GM18520 (cell line): Measurements from ENCODE around the gene PKP4.
"Not testable (repeated sequence)": the region's sequence is repeated elsewhere in the genome, so short reads cannot be mapped to it uniquely, and the experiment has no call there.

Experiments used
- ATAC-seq: cut with Tn5 transposase; IDR thresholded peaks from one replicate; pipeline ENCODE4 v1.9.1; 2021; ENCODE audit not compliant: unreplicated experiment

The PKP4 gene, protein sequence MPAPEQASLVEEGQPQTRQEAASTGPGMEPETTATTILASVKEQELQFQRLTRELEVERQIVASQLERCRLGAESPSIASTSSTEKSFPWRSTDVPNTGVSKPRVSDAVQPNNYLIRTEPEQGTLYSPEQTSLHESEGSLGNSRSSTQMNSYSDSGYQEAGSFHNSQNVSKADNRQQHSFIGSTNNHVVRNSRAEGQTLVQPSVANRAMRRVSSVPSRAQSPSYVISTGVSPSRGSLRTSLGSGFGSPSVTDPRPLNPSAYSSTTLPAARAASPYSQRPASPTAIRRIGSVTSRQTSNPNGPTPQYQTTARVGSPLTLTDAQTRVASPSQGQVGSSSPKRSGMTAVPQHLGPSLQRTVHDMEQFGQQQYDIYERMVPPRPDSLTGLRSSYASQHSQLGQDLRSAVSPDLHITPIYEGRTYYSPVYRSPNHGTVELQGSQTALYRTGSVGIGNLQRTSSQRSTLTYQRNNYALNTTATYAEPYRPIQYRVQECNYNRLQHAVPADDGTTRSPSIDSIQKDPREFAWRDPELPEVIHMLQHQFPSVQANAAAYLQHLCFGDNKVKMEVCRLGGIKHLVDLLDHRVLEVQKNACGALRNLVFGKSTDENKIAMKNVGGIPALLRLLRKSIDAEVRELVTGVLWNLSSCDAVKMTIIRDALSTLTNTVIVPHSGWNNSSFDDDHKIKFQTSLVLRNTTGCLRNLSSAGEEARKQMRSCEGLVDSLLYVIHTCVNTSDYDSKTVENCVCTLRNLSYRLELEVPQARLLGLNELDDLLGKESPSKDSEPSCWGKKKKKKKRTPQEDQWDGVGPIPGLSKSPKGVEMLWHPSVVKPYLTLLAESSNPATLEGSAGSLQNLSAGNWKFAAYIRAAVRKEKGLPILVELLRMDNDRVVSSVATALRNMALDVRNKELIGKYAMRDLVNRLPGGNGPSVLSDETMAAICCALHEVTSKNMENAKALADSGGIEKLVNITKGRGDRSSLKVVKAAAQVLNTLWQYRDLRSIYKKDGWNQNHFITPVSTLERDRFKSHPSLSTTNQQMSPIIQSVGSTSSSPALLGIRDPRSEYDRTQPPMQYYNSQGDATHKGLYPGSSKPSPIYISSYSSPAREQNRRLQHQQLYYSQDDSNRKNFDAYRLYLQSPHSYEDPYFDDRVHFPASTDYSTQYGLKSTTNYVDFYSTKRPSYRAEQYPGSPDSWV

DNA sequence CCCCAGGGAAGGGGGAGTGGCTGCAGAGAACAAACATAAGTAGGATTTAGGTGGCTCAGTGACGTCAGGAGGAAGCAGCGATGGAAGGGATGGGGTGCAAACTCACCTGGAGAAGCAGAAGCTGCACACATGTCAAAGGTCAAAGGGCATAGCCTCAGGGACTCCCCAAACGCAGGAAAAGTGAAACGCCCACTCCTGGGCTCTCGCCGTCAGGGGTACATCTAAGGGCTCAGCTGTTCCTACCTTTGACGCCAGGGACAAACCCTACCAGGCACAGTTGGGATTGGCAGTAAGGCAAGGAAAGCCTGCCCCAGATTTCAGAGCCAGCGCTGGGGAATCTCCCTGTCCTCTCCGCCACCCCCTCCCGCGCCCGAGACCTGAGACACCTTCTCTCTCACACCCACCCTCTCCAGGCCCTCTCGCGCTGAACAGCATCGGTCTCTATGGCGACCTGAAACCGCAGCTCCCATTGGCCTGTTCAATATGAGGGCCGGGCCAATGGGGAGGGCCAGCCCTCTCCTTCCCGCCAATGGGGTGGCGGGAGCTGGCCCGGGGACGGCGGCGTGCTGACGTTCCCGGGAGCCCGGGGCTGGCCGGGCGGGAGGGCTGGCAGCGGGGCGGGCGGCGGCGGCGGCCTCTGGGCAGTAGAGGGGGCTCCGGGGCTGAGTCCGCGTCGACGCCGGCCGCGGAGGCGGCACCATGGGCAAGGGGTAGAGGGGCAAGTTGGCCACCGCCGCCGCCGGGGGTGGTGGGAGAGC is at the start of gene PKP4, which contains the start of gene CCDC148:
TSS of gene PKP4 (plus strand) at position 644 of the 758 bp plus-strand sequence. CDS start 76,233 bp downstream, outside the sequence.
TSS of gene CCDC148 (minus strand) at position 445 of the 758 bp plus-strand sequence. CDS start at position 131, 314 bp downstream.
- peak; percentile 98 for ATAC-seq

DNA sequence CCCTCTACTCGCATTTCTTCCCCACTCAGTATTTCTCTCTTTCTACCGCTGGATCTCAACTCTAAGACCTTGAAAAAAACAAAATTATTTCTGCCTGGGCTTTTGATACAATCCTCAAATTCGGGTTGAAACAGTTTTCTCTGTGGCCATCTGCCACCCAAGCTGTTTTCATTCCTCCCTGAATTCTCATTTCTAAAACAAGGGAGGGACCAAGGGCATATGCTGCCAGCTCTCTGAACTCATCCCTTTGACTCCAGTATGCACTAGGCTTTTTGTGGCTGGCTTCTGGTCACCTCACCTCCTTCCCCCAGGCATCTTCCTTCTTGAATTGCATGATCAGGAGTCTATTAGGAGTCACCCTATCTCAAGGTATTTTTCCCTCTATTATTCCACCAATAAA is 49.7 kb upstream of the PKP4 start:
- ATAC-seq: no peak

DNA sequence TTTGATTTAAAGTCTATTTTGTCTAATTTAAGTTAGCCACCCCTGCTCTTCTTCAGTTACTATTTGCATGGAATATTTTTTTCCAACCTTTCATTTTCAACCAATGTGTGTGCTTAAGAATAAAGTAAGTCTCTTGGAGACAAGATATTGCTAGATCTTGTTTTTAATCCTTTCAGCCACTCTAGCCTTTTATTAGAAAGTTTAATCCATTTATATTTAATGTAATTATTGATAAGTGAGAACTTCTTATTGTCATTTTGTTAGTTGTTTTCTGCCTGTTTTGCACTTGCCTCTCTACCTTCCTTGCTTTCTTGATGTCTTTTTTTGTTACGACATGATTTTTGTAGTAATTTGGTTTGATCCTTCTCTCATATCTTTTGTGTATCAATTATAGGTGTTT is 46.6 kb upstream of the PKP4 start:
- ATAC-seq: no peak

DNA sequence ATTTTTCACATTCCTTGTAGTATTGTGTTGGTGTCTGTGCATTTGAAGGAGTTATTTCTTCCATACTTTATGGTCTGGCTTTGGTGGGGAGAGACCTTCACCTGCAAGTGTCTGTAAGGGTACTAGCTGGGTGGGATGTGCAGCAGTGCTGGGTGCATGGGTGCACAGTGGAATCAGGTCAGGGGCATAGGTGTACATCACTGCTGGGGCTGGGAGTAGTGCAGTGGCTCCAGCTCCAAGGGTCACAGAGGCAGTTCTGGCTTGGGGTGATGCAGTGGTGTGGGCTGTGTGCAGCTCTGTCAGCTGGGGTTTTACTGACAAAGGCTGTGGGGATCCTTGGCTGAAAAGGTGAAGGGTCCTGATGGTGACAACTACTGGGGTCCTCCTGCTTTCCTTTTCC is 45.0 kb upstream of the PKP4 start:
- no peak for ATAC-seq

DNA sequence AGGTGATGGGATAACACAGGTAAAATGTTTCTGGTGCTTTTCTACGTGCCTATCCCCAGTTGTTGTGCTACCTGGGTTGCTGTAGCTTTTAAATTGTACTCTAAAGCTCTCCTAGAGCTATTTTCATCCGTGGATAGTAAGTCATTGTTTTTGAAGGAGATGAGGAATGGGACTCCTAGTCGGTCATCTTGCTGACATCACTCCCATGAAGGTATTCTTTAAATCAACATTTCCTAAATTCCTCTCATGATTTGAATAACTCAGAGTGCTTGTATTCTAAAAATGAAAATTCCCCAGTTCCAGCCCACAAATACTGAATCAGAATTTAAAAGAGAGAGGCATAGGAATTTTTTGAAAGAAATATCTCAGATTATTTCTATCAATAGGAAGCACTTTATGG is 44.5 kb upstream of the PKP4 start:
- ATAC-seq: no peak

DNA sequence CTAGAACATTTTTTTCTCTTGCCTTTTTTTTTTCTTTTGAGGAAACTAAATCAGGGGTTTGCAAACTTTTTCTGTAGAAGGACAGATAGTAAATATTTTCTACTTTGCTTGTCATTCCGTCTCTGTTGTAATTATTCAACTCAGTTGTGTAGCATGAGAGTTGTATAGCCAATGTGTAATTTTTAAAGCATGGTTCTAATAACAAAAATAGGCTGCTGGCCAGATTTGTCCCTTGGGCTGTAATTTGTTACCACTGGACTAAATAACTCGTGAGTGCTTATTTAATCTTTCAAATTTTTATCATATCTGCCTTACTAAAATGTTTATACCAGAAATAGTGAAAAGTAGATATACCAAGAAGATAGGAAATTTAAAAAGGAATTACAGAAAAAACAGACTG is 43.2 kb upstream of the PKP4 start:
- ATAC-seq: no peak

DNA sequence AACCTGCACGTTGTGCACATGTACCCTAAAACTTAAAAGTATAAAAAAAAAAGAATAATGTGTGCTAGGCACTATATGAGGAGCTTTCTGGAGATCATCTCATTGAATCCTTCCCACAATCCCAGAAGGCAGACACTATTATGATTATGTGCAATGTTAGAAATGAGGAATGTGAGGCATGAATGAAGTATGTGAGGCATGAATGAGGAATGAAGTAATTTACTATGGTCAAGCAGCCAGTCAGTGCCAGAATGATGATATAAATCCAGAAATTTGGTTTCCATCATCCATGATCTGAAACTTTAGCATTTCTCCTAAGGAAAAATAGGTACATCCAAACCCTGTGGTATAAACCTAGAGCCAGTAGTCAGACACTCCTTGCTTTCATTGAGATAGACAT is 42.2 kb upstream of the PKP4 start:
- ATAC-seq: no peak

DNA sequence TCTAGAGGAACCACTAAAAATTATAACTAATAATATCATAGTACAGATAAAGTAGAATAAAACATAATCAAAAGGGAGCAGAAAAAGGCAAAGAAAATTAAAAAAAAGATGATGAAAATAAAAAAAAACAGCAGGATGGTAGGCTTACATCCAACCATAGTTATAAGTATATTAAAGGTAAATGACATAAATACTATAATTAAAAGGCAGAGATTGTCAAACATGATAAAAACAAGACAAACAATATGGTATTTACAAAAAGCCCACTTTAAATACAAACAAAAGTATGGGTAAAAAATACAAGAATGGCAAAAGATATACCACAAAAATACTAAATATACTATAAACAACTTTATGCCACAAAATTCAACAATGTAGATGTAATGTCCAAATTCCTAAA is 24.6 kb upstream of the PKP4 start:
- ATAC-seq: no peak

DNA sequence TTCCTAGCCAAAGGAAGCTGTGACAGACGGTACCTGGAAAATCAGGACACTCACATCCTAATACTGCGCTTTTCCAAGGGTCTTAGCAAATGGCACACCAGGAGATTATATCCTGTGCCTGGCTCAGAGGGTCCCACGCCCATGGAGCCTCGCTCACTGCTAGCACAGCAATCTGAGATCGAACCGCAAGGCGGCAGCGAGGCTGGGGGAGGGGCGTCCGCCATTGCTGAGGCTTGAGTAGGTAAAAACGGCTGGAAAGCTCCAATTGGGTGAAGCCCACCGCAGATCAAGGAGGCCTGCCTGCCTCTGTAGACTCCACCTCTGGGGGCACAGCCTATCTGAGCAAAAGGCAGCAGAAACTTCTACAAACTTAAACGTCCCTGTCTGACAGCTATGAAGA is 23.0 kb upstream of the PKP4 start:
- not testable (repeated sequence) for ATAC-seq

DNA sequence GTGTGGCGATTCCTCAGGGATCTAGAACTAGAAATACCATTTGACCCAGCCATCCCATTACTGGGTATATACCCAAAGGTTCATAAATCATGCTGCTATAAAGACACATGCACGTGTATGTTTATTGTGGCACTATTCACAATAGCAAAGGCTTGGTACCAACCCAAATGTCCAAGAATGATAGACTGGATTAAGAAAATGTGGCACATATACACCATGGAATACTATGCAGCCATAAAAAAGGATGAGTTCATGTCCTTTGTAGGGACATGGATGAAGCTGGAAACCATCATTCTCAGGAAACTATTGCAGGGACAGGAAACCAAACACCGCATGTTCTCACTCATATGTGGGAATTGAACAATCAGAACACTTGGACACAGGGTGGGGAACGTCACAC is 17.7 kb upstream of the PKP4 start:
- not testable (repeated sequence) for ATAC-seq

DNA sequence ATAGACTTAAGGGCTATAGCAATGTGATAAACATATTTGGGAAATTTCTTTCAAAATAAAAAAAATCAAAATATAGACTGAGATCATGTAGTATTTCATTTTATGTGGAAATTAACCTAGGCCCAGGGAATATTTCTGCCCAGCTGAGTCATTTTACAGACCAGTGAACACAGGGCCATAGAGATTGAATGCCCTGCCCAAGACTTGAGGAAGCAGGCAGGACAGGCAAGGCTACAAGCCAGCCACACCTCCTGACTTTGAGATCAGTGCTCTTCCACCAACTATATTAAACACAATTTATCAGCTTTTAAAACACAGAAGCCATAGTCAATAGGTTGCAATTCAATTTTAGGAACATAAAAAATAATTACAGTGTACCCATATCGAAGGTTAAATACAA is 13.1 kb upstream of the PKP4 start:
- no peak for ATAC-seq

DNA sequence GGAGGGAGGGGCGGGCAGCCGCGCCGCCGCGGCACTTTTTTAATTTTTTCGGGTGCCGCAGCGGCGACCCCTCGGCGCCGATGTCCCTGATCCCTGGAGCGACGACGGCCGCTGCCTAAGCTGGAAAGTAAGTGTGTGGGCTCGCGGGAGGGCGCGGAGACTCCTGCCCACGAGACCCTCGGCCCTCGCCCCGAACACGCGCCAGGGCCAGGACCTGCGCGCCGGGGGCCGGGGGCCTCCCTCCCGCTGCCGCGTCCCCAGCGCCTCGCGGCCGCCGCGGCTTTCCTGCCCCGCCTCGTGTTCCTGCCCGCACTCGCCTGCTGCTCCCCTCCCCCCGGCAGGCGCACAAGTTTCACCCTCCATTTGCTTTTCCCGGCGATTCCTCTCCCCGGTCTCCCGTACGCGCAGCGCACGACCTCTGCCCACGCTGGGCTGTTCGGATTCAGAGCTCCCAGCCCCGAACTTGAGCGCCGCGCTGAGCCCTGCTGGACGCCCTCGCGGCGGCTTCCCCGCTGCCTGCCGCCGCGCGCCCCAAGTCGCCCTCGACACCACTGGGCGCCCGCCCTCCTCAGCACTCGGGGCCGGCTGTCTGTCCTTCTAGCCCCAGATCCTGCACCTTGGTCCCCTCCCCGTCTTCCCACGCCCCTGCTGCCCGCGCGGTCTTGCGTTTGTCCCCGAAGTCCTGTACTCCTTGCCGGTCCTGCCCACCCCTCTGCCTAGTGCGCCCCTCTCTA is 507 bp downstream of the PKP4 start:
- ATAC-seq: no peak

DNA sequence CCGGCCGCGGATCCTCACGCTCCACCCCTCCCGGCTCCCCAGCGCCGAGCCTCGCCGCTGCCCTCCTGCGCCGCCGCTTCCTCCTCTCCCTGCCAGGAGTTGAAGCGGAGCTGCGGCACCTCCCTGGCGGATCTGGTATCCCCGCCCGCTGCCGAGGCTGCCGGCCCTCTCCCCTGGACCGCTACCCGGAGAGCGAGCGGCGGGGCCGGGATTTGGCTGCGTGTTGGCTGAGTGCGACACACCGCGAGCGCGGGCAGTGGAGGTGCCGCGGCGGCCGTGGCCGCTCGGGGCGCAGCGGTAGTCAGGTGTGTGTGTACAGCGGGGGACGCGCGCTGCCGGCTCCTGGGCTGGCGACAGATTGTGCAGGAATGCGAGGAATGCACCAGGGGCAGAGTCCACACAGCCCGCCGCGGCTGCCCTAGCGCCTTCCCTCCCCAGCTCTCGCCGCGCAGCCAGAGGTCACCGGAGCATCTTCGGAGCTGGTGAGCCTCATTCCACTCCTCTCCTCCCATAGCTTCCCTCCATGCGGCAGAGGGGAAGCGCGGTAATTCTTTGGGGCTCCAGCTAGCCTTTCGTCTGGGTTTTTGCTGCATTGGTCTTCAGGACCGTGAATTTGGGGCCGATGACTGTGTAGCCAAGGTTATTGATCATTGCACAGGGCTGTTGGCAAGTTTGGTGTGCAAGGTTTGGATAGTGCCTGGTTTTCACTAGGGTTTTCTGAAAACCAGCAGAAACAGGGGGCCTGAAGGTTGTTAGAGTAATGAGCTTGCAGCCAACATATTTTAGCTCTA is 1.3 kb downstream of the PKP4 start:
- ATAC-seq: no peak

DNA sequence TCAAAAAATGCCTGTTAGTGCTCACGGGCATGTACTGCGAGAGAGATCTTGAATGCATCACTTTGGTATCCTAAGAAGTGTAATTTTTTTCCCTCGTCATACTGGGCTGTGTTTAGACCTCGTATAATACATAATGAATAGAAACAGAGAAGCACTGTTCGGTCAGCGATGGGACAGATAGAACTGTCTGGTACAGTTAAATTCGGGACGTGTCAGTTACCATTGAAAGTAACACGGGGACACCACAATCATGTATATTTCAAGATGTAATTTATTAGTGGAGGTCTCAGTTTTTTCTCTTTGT is 1.8 kb downstream of the PKP4 start:
- ATAC-seq: no peak

DNA sequence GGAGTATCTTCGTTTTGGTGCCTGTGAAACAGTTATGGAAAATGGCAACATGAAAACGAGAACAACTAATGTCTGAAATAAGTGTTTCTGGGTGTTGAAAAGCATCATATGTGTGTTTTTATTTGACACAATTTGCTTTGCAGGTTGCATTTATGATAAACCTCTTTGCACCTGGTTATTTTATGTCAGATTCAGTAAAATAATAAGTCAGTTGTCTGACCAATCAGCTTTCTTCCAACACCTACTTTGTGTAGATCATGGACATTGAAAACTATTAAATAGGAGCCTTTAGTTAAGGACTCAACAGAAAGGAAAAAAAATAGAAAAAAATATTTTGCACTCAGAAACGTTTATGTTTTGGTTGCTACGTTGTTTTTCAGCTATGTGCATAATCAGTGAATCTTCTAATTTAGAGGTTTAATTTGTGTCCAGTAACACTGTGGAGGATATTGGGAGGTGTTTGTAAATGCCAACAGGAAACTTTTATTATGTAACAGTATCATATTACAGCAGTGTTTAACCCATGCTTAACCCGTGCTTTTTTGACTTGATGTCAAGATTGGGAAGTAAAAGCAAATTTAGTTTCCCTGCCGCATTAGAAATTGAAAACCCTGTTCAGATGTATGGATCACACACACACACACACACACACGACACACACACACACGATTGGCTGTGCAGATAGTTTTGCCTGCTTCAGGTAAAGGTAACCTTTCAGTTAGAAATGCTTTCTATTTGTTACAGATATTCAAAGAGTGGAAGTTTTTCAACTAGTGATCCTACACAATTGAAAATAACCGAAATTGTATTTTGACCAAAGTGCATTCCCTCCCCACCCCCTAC is 2.6 kb downstream of the PKP4 start:
- no peak for ATAC-seq

DNA sequence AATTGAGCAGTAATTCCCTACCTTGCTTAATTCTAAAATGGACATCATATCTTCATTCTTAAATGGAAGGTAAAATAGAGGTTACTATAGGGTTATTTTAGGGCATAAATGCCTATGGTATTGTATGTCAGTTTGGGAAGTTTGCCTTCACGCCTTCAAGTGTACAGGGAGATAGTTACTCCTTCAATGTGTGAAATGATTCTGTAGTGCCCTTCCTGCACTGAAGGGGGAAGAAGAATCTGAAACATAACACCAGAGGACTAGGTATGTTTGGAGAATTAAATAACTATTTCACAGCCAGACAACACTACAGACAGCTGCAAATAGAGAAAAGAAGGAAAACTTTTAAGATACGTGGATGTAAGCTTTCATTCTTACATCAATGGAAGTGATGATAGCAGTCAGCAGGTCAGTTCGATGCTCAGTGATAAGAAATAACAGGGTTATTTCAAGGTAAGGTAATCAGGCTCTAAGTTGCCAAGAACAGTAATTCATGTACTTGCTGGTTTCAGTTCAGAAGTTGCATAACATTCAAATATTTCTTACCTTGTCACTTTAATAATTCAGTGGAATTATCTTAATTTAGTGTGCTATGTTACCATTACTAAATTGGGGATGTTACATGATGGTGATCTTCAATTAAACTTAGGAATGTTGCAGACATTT is 4.0 kb downstream of the PKP4 start:
- ATAC-seq: no peak

DNA sequence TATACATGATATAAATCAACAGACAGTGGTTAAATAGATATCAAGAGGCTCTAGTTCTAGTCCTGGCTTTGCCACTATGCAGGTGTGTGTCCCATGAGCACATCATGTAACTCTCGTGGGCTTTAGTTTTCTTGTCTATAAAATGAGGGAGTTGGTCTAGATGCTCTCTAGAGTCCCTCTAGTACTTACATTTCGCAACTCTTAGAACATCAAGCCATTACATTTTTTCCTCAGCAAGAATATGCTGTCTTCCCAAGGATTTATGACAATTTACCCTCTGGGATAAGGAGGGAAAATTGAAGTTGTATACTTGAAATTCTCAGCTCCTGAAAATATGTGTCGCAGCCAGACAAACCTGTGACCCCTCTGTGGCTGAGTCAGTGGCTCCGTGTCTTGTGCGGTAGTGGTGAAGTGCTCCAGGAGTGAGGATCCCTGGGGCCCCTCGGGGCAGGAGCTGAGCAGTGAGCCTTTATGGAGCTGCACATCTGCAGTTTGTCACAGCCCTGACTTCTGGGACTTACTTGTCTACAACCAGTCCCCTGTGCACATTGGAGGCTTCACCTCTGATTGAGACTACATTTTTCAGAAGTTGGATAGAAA is 6.8 kb downstream of the PKP4 start:
- no peak for ATAC-seq
